Measurements from ENCODE around the gene ATXN2. TPM values are rescaled to one million over a fixed set of nuclear protein-coding genes. Genes with fewer than 3 reads are reported as not detected.

The ATXN2 gene
- total RNA-seq, 1 donor from 2014 or later, result 50.0 TPM

DNA sequence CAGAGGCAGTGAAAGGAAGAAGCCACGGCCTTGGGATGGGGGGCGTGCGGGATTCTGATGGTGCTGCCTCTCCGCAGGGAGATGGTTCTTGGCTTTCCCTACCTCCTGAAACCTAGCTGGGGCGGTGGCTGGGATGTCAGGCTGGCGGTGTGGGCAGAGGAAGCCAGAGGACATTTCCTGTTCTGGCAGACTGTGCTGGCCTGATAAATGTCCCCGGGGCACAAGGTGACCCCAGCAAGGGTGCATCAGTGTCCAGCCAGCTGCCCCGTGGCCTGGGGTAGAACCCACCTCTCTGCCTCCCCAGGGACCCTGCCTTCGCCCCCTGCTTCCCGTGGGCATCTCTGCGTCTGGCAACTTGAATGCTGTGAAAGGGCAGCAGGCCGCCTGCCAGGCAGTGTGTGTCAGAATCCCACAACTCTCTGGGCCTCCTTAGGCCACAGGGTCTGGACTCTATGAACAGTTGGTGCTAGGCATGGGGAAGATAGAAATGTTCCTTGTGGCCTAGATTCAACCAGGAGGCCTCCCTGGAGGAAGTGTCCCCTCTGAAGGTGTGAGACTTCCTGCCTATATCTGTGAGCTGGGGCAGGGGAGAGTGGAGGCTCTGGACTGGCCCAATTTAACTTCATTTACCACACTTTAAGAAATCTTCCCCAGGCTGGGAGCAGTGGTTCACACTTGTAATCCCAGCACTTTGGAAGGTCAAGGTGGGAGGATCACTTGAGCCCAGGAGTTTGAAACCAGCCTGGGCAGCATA is 188.5 kb downstream of the ATXN2 start:
- H3K27me3 ChIP-seq (ENCODE audit: low read depth), result no peaks in the 10 kb centered on the region
- TF ChIP-seq, protein P1, sequence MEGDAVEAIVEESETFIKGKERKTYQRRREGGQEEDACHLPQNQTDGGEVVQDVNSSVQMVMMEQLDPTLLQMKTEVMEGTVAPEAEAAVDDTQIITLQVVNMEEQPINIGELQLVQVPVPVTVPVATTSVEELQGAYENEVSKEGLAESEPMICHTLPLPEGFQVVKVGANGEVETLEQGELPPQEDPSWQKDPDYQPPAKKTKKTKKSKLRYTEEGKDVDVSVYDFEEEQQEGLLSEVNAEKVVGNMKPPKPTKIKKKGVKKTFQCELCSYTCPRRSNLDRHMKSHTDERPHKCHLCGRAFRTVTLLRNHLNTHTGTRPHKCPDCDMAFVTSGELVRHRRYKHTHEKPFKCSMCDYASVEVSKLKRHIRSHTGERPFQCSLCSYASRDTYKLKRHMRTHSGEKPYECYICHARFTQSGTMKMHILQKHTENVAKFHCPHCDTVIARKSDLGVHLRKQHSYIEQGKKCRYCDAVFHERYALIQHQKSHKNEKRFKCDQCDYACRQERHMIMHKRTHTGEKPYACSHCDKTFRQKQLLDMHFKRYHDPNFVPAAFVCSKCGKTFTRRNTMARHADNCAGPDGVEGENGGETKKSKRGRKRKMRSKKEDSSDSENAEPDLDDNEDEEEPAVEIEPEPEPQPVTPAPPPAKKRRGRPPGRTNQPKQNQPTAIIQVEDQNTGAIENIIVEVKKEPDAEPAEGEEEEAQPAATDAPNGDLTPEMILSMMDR (IDR thresholded peaks at IDR 0.05; ENCODE audit: borderline replicate concordance), result no peak
- peak overlapping the region; percentile 97 for H3K27ac ChIP-seq (replicated peaks)
- intact Hi-C loops (cut with micrococcal nuclease), result no loop called here
- no peaks in the 10 kb centered on the region for H3K9me3 ChIP-seq (replicated peaks)
- peak; percentile 44 for DNase-seq
- peaks cover 97% of the 10 kb centered on the region for H3K4me1 ChIP-seq
- H3K36me3 ChIP-seq, result no peaks in the 10 kb centered on the region
- peak overlapping the region; percentile 96 for H3K4me3 ChIP-seq

DNA sequence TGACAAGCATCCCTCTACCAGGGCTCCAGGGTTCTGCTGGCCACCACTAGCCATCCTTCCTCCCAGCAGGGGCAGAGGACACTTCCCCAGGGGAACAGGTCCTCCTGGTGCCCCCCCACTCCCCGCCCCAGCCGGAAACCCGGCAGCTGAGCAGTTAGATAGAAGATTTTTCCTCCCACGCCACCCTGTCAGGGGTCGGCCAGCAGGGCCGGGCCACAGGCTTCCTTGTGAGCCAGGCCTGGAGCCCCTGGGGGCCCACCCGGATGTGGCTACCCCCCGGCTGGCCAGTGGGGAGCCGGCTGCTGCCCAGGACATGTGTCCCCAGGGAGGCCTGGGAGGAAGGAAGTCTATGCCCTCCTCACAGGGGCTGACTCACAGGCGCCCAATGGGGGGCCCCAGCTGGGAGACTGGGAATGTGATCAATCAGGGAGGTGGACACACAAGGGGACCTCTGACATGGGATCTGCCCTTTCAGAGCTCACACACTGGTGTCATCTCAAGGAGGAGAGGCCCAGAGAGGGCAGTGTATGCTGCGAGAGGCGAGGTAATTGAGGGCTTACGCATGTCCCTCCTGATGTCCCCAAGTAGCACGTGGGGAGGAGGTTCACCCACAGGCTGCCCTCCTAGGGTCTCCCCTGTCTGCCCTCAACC is 189.2 kb downstream of the ATXN2 start:
- H3K9me3 ChIP-seq (replicated peaks), result no peaks in the 10 kb centered on the region
- intact Hi-C loops (cut with micrococcal nuclease), result no loop called here
- H3K4me1 ChIP-seq, result peaks cover 97% of the 10 kb centered on the region
- TF ChIP-seq, protein P1 (IDR thresholded peaks at IDR 0.05; ENCODE audit: borderline replicate concordance), result no peak
- peak overlapping the region; percentile 97 for H3K27ac ChIP-seq (replicated peaks)
- no peaks in the 10 kb centered on the region for H3K27me3 ChIP-seq (ENCODE audit: low read depth)
- H3K36me3 ChIP-seq, result no peaks in the 10 kb centered on the region
- DNase-seq, result peak; percentile 78
- peak overlapping the region; percentile 96 for H3K4me3 ChIP-seq

DNA sequence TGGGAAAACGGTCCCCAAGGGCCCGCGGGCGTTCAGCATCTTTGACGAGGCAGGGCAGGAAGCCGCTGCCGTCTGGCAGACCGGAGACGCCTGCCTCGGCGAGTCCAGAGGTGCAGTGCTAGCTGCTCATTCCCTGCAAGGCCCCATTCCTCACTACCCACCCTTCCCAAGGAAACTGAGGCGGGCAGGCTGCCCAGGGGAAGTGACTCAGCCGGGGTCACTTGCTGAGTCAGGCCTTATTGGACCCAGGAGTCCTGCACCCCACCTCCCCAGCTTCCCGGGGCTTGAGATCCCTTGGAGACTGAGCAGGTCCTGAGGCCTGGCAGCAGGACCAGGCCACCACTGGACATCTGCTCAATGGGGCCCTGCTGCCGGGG is 189.7 kb downstream of the ATXN2 start:
- TF ChIP-seq, protein P1 (IDR thresholded peaks at IDR 0.05; ENCODE audit: borderline replicate concordance), result no peak
- Histone ChIP-seq H3K27me3 (ENCODE audit: low read depth) (no peaks in the 10 kb centered on the region), H3K4me1 (peaks cover 97% of the 10 kb centered on the region), H3K9me3 (replicated peaks) (no peaks in the 10 kb centered on the region), H3K36me3 (no peaks in the 10 kb centered on the region), H3K27ac (replicated peaks) (peak overlapping the region; percentile 97), H3K4me3 (peak overlapping the region; percentile 96)
- intact Hi-C loops (cut with micrococcal nuclease), result no loop called here
- DNase-seq, result peak; percentile 62

DNA sequence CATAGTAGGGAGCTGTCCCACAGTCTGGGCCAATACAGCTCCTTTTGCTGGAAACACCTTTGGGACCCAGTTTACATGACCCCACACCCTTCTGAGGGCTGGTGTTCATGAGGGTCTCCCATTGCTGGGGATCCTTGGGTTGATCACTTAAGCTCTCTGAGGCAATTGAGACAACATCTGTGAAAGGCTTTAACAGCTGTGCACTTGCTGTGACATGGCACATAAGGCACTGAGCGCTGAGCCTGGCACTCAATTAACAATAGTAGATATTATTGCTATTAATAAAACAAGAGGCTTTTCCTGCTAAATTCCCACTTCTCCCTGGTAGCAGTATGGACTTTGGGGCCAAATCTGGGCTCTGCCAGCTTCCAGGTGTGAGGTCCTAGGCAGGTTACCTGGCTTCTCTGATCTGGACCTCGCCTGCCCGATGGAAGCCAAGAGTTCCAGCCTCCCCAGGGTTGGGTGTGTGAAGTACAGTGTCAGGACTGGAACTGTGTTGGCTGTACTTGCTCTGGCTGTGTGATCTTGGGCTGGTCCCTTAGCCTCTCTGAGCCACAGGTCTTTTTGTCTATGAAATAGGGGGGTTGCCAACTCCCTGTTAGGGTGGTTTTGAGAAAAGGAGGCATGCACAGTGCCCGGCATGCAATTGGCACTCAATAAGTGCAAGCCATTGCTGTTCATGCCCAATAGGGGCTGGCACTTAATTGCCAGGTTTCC is 190.3 kb downstream of the ATXN2 start:
- Histone ChIP-seq H3K27me3 (ENCODE audit: low read depth) (no peaks in the 10 kb centered on the region), H3K27ac (replicated peaks) (peak overlapping the region; percentile 97), H3K9me3 (replicated peaks) (no peaks in the 10 kb centered on the region), H3K4me3 (peak overlapping the region; percentile 96), H3K4me1 (peaks cover 97% of the 10 kb centered on the region), H3K36me3 (no peaks in the 10 kb centered on the region)
- no peak for DNase-seq
- TF ChIP-seq, protein P1 (IDR thresholded peaks at IDR 0.05; ENCODE audit: borderline replicate concordance), result no peak
- intact Hi-C loops (cut with micrococcal nuclease), result no loop called here

DNA sequence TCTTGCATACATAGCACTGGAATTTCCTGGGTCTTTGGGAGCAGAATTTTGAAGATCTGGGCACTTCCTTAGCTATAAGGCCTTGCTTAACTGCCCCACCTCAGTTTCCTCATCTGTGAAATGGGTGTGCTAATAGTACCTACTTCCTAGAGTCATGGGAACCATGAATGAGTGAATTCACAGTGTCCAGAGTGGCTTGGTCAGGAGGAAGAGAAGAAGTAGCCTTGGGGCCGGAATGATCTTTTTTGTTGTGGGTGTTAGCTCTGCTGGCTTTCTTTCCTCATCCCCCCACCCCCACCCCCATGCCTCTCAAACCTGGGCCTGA is 191.0 kb downstream of the ATXN2 start:
- intact Hi-C loops (cut with micrococcal nuclease), result no loop called here
- peaks cover 97% of the 10 kb centered on the region for H3K4me1 ChIP-seq
- TF ChIP-seq, protein P1 (IDR thresholded peaks at IDR 0.05; ENCODE audit: borderline replicate concordance), result no peak

More for the DNA sequence above, 191.0 kb downstream of the ATXN2 start:
- H3K4me3 ChIP-seq, result peak overlapping the region; percentile 96
- H3K27me3 ChIP-seq (ENCODE audit: low read depth), result no peaks in the 10 kb centered on the region
- peak overlapping the region; percentile 97 for H3K27ac ChIP-seq (replicated peaks)
- H3K36me3 ChIP-seq, result no peaks in the 10 kb centered on the region
- DNase-seq, result no peak
- H3K9me3 ChIP-seq (replicated peaks), result no peaks in the 10 kb centered on the region

Measured in left ventricle myocardium inferior (tissue), 1 donor.